HepG2 (cell line): ENCODE measurements around the gene NOP9. TPM values are rescaled to one million over a fixed set of nuclear protein-coding genes. Genes with fewer than 3 reads are reported as not detected.

Experiments used
- MBD4 ChIP-seq: IDR thresholded peaks from 2 replicates; pipeline ENCODE4 v1.6.1; 2012; ENCODE audit warnings: low read length, inconsistent platforms, borderline replicate concordance
- MED1 ChIP-seq: sonication (generic); formaldehyde crosslinking; IDR thresholded peaks from 2 replicates; pipeline ENCODE4 v1.4.0; 2020; ENCODE audit warnings: missing genetic modification reagents
- NRL ChIP-seq: sonication (generic); formaldehyde crosslinking; IDR thresholded peaks from 2 replicates; pipeline ENCODE4 v1.5.0; 2020; ENCODE audit warnings: missing genetic modification reagents, mild to moderate bottlenecking, moderate library complexity, borderline replicate concordance
- PAF1 ChIP-seq: IDR thresholded peaks from 2 replicates; pipeline ENCODE4 v1.6.1; 2016; ENCODE audit warnings: missing genetic modification reagents, missing compliant biosample characterization
- PPARG ChIP-seq: conservative IDR thresholded peaks from 2 replicates; pipeline ENCODE4 v1.6.1; 2016; ENCODE audit warnings: missing biosample characterization, missing genetic modification reagents
- PRDM15 ChIP-seq: sonication (generic); formaldehyde crosslinking; IDR thresholded peaks from 2 replicates; pipeline ENCODE4 v1.4.0; 2020; ENCODE audit warnings: missing genetic modification reagents
- THAP11 ChIP-seq: IDR thresholded peaks from 2 replicates; pipeline ENCODE4 v1.6.1; 2016; ENCODE audit warnings: missing biosample characterization, missing genetic modification reagents
- ZBTB26 ChIP-seq: IDR thresholded peaks from 2 replicates; pipeline ENCODE4 v1.6.1; 2016; ENCODE audit warnings: missing compliant biosample characterization, missing genetic modification reagents, borderline replicate concordance
- ZBTB39 ChIP-seq: sonication (generic); formaldehyde crosslinking; IDR thresholded peaks from 2 replicates; pipeline ENCODE4 v1.5.0; 2020; ENCODE audit warnings: missing genetic modification reagents
- ZKSCAN5 ChIP-seq: sonication (generic); formaldehyde crosslinking; IDR thresholded peaks from 2 replicates; pipeline ENCODE4 v1.5.1; 2020; ENCODE audit warnings: mild to moderate bottlenecking, missing genetic modification reagents
- ZNF180 ChIP-seq: sonication (generic); formaldehyde crosslinking; IDR thresholded peaks from 2 replicates; pipeline ENCODE4 v1.4.0; 2020; ENCODE audit warnings: low read depth, missing genetic modification reagents, borderline replicate concordance
- ZNF225 ChIP-seq: sonication (generic); formaldehyde crosslinking; IDR thresholded peaks from 2 replicates; pipeline ENCODE4 v1.4.0; 2020; ENCODE audit warnings: mild to moderate bottlenecking, missing genetic modification reagents
- ZNF337 ChIP-seq: sonication (generic); formaldehyde crosslinking; IDR thresholded peaks from 2 replicates; pipeline ENCODE4 v1.5.1; 2020; ENCODE audit warnings: missing genetic modification reagents, low read depth, mild to moderate bottlenecking, borderline replicate concordance
- ZNF430 ChIP-seq: sonication (generic); formaldehyde crosslinking; IDR thresholded peaks from 2 replicates; pipeline ENCODE4 v1.9.0; 2021; ENCODE audit warnings: mild to moderate bottlenecking, missing genetic modification reagents
- ZNF691 ChIP-seq: sonication (generic); formaldehyde crosslinking; IDR thresholded peaks from 2 replicates; pipeline ENCODE4 v1.4.0; 2020; ENCODE audit warnings: missing genetic modification reagents, low read depth, mild to moderate bottlenecking, borderline replicate concordance
- ZNF704 ChIP-seq: sonication (generic); formaldehyde crosslinking; IDR thresholded peaks from 2 replicates; pipeline ENCODE4 v1.8.1; 2023; ENCODE audit warnings: mild to moderate bottlenecking, inconsistent platforms, moderate library complexity, missing genetic modification reagents, borderline replicate concordance
- ZNF709 ChIP-seq: sonication (generic); formaldehyde crosslinking; IDR thresholded peaks from 2 replicates; pipeline ENCODE4 v1.5.0; 2020; ENCODE audit warnings: mild to moderate bottlenecking, missing genetic modification reagents
- ZSCAN9 ChIP-seq: IDR thresholded peaks from 2 replicates; pipeline ENCODE4 v1.6.1; 2016; ENCODE audit warnings: borderline replicate concordance
- ZUFSP ChIP-seq: sonication (generic); formaldehyde crosslinking; IDR thresholded peaks from 2 replicates; pipeline ENCODE4 v1.9.0; 2021; ENCODE audit warnings: missing genetic modification reagents, mild to moderate bottlenecking, borderline replicate concordance
- polyA plus RNA-seq, 8 experiments: library from polyadenylated mRNA; depleted of rRNA in 3 of 8; stranded (reverse) in 7 of 8; unstranded in 1 of 8; fragments of >200 nt; fragmentation: Illumina TruSeq in 4 of 8; extraction: Trizol in 4 of 8; gene quantifications; 2 replicates each; pipeline versions ENCODE4 v1.2.1 to v1.2.3, GENCODE V29; 2011 to 2016; ENCODE audit warnings: low read depth in 4 of 8, missing spikeins in 1 of 8, mixed read lengths in 1 of 8; ENCODE audit not compliant: insufficient read depth in 1 of 8
- total RNA-seq, 5 experiments: library from RNA; depleted of rRNA; stranded (reverse); fragments of >200 nt; fragmentation: Illumina TruSeq; extraction: Trizol; gene quantifications; 2 replicates each; pipeline ENCODE4 v1.2.3, GENCODE V29; 2016; ENCODE audit warnings: low read depth in 1 of 5

The NOP9 gene
- total and polyA plus RNA-seq, 2 of the 13 experiments (the other 11 are each of a cell fraction or from before 2014, with no cell fraction given), result 24.5 to 61.6 TPM

GRCh38 chr14:24270537-24271133 is 29.0 kb upstream of the NOP9 start (continued):
- no peak for TF ChIP-seq ZUFSP (CRISPR knock-in tag)
- TF ChIP-seq THAP11, result no peak
- TF ChIP-seq PPARG, result no peak
- TF ChIP-seq ZNF225 (CRISPR knock-in tag), result no peak
- 0 out of 2 replicates have a peak, but pooled peaks have one; percentile 72 for TF ChIP-seq ZKSCAN5 (CRISPR knock-in tag)
- no peak for TF ChIP-seq ZNF430 (CRISPR knock-in tag)
- no peak for TF ChIP-seq PAF1
- TF ChIP-seq ZSCAN9, result no peak
- no peak; the same call in 1 of the 2 replicates for TF ChIP-seq ZBTB39 (CRISPR knock-in tag)
- TF ChIP-seq ZNF704, result no peak
- TF ChIP-seq ZNF180, result no peak
- no peak for TF ChIP-seq ZNF709 (CRISPR knock-in tag)
- TF ChIP-seq PRDM15 (CRISPR knock-in tag), result no peak
- TF ChIP-seq MED1 (CRISPR knock-in tag), result no peak
- TF ChIP-seq NRL (CRISPR knock-in tag), result no peak
- 0 out of 2 replicates have a peak, but pooled peaks have one; percentile 29 for TF ChIP-seq ZNF337
- no peak for TF ChIP-seq MBD4
- no peak for TF ChIP-seq ZNF691
- no peak; the same call in 1 of the 2 replicates for TF ChIP-seq ZBTB26 (CRISPR knock-in tag)
